ENCODE results near the gene ERN1.

The ERN1 gene

GRCh38 chr17:64036198-64036922 lies 93.6 kb downstream of the ERN1 start:
- no peak for DNase-seq (ENCODE audit: low read depth in 1 of 2, low spot score in 1 of 2)
- Histone ChIP-seq H3K4me3 (replicated peaks; ENCODE audit: insufficient read depth, low read length) (no peak overlapping the region), H3K27ac (replicated peaks) (no peak overlapping the region), H3K27me3 (ENCODE audit: insufficient read depth, poor library complexity, severe bottlenecking) (no peaks in the 10 kb centered on the region)
- TF ChIP-seq GABPA (IDR thresholded peaks at IDR 0.05; ENCODE audit: low read depth) (no peak), CTCF (IDR thresholded peaks at IDR 0.05; ENCODE audit: insufficient read depth, low read length) (no peak), SPI1 (IDR thresholded peaks at IDR 0.05; ENCODE audit: borderline replicate concordance, low read depth) (no peak), REST (IDR thresholded peaks at IDR 0.05; ENCODE audit: insufficient replicate concordance, low read depth) (no peak), POLR2AphosphoS5 (IDR thresholded peaks at IDR 0.05; ENCODE audit: low read depth) (no peak)

- H3K27me3 ChIP-seq (ENCODE audit: insufficient read depth, poor library complexity, severe bottlenecking), result no peaks in the 10 kb centered on the region
- no peak overlapping the region for H3K4me3 ChIP-seq (replicated peaks; ENCODE audit: insufficient read depth, low read length)
- no peak overlapping the region for H3K27ac ChIP-seq (replicated peaks)
- TF ChIP-seq GABPA (IDR thresholded peaks at IDR 0.05; ENCODE audit: low read depth), result no peak
- no peak for TF ChIP-seq REST (IDR thresholded peaks at IDR 0.05; ENCODE audit: insufficient replicate concordance, low read depth)
- no peak for TF ChIP-seq CTCF (IDR thresholded peaks at IDR 0.05; ENCODE audit: insufficient read depth, low read length)
- TF ChIP-seq SPI1 (IDR thresholded peaks at IDR 0.05; ENCODE audit: borderline replicate concordance, low read depth), result no peak
- TF ChIP-seq POLR2AphosphoS5 (IDR thresholded peaks at IDR 0.05; ENCODE audit: low read depth), result no peak
- no peak for DNase-seq (ENCODE audit: low read depth in 1 of 2, low spot score in 1 of 2)
Measured at GRCh38 chr17:64032081-64032480, 97.9 kb downstream of the ERN1 start.

GRCh38 chr17:64028874-64029464 lies 101.0 kb downstream of the ERN1 start:
- H3K27me3 ChIP-seq (ENCODE audit: insufficient read depth, poor library complexity, severe bottlenecking), result no peaks in the 10 kb centered on the region
- no peak overlapping the region for H3K4me3 ChIP-seq (replicated peaks; ENCODE audit: insufficient read depth, low read length)
- no peak overlapping the region for H3K27ac ChIP-seq (replicated peaks)
- peak in 1 of 2 experiments; percentile 64 for DNase-seq (ENCODE audit: low read depth in 1 of 2, low spot score in 1 of 2)
- TF ChIP-seq POLR2AphosphoS5 (IDR thresholded peaks at IDR 0.05; ENCODE audit: low read depth), result no peak
- TF ChIP-seq CTCF (IDR thresholded peaks at IDR 0.05; ENCODE audit: insufficient read depth, low read length), result peak; percentile 41

Measured in HL-60 (cell line).